HG03280 (cell line): ENCODE results near the gene PCDH9.
"Not testable (repeated sequence)": the region's sequence is repeated elsewhere in the genome, so short reads cannot be mapped to it uniquely, and the experiment has no call there.

Experiments used
- ATAC-seq: cut with Tn5 transposase; IDR thresholded peaks from one replicate; pipeline ENCODE4 v1.9.1; 2021; ENCODE audit warnings: mild to moderate bottlenecking, moderate library complexity; ENCODE audit not compliant: unreplicated experiment

The PCDH9 gene

DNA sequence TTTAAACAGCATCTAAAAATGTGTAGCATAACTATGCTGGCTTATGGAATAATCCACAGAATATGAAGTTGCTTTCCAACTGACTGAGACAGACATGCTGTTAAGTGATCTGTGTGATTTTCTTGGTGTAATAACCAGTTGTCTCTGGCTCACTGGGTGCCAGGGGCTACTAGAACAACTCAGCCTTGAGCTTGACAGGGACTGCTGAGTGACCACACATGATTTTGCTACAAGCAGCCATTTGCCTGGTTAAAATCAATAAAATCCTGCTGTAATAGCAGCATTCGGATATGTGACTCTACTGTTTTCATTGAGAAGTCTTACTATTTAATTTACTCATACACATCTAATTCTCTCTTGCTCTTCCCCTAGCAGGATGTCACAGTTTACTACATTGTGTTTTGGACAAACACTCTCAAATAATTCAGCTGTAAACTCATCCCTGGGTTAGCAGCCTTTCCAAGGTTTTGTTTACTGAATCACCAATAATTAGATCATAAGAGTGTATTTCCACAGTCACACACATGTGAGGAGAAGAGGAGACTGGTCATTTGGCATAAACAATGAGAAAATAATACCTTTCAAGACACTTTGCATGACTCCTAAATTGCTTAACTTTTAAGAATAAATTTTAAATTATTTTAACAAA is 426.2 kb downstream of the PCDH9 start:
- no peak for ATAC-seq

DNA sequence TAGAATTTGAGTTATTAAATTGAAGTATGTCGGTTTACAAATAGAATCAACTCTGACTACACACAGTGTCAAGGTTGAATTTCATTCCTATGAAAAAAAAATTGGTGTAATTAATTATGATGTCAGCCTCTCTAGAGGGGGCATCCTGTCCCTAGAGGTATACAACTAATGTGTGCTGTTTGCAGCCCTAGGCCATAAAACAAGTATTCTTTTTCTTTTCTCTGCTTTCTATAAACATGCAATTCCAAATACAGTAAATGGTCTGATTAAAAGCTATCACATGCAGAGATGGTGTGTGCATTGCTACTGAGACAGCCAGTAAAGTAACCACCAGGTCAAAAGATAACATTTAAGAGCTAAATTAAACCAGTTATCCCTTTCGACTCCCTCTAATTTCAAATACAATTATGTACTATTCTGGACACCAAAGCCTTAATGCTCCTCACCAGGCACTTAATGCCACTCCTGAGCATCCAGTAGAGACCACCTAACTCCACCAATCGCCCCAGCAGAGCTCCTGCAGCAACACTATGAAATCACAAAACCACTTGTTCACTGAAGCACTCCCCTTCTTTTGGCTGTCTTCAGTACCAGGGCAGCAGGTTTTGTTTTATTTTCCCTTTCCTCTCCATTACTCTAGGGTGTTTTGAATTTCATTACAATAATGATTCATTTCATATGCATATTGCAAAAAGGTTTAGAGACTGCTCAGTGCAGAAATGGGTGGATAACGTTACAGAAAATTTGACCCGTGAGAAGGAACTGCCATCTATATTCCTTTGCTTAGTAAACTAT is 426.9 kb downstream of the PCDH9 start:
- ATAC-seq, result no peak

DNA sequence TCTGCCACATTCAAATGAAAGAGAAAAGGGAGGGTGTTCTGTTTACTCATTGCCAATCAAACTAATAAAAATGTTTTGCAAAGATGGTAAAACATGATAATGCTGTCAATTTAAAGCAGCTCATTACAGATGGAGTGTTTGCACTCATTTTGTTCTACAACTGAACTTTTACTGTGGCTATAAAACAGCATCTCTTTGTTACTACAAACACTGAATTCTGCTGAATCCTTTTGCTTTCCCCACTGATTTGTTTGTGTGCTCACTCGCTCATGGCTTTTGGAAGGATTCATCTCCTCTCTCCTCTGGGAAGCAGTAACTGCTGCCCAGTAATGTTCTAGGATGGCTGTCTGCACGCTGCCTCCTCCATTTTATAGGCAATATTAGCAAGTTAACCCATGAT is 434.5 kb downstream of the PCDH9 start:
- no peak for ATAC-seq

DNA sequence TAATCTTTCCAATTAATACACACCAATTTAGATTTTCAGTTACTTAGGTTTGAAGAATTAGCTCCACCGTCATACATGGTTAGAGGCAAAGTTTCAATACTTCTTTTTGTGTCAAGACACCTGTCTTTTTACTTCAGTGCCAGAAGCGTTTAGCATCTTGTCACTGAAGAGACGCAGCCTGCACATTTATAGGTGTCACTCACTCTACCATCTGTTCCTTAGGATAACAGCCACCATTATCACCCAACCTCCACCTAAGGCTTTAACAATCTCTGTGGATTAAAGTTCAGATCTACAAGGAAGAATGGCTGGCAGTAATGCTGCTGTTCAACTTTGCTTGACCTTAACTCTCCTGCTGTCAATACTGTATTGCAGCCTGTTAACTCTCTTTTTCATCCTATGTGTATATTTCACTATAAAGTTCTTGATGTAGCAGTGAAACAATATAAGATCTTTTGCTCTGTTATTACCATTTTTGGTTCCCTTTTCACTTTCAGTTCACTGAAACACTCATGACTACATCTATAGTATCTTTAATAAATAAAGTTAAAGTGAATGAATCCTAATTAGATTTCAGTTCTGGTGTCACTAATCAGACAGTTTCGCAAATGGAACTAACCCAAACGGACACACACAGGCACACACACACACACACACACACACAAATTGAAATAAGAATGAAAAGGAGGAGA is 435.6 kb downstream of the PCDH9 start:
- ATAC-seq, result no peak

DNA sequence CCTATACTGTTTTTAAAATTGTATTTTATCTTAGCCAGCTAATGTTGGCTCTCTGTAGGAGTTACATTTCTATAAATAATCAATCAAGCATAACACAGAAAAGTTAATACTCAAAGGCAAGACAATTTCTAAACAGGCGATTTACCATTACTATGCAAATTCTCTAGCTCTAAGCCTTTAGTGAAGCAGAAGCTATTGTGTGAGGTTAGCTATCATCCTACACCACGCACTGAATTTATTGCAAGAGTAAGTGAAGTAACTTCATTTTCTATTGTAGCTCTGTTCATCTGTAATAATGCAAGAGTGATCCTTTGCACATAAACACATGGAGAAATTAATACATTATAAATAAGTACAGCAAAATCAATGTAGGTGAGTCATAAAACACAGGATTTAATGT is 439.3 kb downstream of the PCDH9 start:
- ATAC-seq, result no peak

DNA sequence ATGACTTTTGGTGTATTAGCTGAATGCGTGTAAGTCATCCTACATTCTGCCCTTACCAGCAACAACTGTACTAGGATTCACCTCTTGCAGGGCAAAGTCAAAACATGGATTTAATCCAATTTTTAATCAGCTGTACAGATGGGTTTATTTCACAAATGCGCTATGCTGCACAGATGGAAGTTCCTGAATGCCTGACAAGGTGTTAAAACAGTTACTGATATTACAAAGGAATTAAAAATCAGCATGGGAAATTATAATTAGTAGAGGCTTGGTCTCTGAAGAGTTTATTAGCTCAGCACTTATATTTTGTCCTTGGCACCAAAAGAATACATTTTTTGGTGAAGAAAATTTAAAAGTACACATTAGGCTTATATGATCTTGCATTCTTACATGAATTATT is 448.9 kb downstream of the PCDH9 start:
- ATAC-seq, result no peak

DNA sequence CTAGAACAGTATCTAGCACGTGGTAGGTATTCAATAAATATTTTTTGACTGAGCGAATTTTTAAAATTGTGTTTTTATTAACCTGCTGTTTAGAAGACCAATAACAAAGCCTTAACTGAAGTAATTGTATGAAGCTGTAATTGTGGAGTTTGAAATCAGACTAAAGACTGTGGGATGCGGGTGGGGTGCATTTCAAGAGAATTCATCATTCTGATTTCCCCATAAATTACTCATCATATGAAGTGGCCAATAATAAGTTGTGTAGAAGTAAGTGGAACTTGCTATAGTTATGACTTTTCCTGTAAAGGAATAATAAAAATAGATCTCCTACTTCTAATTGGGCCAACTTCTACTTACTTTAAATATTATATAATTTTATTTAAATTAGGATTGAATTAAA is 449.3 kb downstream of the PCDH9 start:
- ATAC-seq, result no peak

DNA sequence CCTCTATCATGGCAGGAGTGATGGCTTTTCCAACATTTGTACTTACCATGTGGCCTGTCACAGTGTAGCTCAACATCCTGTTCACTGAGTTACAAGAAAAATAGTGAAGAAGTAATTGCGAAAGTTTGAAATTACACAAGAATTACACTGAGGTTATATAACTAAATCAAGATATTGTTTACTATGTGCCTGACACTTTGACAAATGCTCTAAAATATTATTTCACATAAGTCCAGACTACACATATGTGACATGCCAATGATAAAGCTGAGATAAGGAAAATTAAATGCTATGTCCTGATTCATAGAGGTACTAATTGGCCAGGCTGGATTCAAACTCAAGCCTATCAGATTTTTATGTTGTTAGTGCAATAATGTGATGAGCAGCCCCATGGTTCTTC is 451.7 kb downstream of the PCDH9 start:
- no peak for ATAC-seq

DNA sequence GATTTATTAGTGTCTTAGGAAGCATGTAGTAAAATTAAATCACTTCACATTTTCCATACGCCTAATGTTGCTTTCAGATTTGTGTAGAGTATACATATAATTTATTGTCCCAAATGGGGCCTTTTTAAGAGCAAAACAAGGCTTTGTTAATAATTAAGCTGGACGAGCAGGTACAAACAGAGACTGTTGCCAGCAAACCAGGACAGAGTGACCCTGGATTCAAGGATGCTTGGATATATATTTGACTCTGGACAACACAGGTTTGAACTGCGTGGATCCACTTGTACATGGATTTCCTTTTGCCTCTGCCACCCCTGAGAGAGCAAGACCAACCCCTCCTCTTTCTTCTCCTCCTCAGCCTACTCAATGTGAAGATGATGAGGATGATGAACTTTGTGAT is 454.9 kb downstream of the PCDH9 start:
- ATAC-seq, result no peak

DNA sequence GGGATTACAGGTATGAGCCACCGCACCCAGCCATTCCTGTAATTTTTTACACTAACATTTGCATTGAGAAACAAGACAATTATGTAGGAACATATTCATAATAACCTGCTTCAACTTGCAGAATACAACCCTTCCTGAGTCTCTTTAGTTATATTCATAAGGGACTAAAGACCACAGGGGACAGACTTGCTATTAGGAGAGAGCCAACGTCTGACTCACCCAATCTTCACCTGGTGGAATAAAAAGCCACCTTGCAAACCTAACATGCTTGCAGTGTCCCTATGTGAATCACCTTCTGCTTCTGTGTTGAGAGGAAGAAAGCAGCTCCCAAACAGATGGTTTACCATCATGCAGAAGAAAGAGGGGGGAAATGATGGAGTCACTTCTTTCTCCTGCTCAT is 456.1 kb downstream of the PCDH9 start:
- no peak for ATAC-seq

DNA sequence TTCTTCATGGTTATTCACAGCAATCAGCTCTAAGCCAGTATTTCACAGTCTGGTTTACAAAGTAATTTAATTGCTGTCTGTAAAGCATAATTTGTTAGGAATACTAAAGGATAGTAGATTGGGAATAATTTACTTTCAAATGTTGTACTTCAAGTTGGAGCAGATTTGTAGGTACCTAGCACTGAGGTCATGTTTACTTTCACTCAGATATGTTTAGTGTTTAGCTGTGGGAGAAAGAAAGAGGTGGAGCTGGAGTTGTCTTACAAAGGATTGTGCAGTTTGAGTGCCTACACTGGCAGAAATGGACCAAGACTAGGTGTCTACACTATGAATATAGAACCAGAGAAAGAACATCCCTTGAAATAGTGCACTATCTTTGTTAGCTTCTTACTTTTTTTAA is 464.6 kb downstream of the PCDH9 start:
- ATAC-seq, result no peak

DNA sequence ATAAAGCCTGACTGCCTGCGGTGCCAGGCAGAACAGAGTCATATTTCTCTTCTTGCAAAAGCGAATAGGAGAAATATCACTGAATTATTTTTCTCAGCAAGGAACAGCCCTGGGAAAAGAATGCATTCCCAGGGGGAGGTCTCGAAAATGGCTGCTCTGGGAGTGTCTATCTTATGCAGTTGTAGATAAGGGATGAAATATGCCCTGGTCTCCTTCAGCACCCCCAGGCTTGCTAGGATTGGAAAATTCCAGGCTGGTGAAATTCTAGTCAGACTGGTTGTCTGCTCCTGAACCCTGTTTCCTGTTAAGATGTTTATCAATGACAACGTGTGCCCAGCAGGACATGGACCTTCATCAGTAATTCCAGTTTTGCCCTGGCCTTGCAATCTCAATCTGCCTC is 469.5 kb downstream of the PCDH9 start:
- ATAC-seq, result not testable (repeated sequence)

DNA sequence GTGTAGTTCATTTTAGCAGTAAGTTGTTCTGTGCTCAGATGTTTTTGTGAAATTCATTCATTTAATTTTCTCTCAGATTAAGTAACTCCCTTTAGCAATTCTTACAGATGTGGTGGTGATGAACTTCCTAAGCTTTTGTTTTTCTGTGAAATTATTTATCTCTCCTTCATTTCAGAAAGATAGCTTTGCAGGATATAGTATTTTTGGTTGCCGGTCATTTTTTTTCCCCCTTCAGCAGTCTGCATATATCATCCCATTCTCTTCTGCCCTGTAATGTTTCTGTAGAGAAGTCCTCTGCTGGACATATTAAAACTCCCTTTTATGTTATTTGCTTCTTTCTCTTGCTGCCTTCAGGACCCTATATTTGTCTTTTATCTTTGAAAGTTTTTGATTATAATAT is 470.2 kb downstream of the PCDH9 start:
- ATAC-seq, result no peak

DNA sequence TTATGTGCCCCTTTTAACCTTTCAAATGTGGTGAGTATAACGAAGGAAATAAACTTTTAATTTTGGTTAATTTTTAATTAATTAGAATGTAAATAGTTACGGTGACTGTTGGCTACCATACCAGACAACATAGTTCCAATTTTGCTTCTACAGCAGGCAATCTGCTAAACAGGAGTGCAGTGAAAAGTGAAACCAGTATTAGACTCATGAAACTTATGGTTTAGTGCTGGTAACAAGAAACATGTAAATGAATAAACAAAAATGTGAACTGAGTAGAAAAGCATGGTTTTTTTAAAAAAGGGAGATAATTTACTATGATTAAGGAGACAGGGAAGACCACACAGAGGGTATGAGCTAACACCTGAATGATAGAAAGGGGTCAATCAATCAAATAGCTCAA is 478.4 kb downstream of the PCDH9 start:
- no peak for ATAC-seq

DNA sequence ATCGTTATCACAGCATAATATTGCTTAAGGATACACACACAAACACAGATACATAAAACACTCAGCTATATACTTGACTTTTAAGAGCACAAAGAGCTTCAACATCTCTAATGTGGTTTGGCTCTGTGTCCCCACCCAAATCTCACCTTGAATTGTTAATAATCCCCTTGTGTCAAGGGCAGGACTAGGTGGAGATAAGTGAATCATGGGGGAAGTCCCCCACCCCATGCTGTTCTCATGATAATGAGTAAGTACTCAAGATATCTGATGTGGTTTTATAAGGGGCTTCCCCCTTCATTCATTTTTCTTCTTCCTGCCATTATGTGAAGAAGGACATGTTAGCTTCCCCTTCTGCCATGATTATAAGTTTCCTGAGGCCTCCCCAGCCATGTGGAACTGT is 481.4 kb downstream of the PCDH9 start:
- ATAC-seq, result no peak

DNA sequence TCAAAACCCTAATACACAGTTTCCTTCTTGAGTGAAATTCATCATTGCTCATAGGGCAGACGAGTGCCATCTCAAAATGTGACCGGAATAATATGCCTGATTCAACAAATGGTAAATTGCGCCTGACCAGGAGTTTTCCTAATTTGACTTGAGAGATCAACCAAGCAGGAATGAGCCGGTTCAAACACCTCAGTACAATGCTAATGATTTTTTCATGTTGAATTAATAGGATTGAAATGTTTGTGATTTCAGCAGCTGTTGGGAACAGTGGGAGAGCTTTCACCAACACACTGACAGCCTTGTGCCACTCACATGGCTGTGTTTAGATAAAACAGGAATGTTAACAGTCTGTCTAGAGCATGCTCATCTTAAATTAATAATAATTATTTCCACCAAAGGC is 484.8 kb downstream of the PCDH9 start:
- no peak for ATAC-seq

DNA sequence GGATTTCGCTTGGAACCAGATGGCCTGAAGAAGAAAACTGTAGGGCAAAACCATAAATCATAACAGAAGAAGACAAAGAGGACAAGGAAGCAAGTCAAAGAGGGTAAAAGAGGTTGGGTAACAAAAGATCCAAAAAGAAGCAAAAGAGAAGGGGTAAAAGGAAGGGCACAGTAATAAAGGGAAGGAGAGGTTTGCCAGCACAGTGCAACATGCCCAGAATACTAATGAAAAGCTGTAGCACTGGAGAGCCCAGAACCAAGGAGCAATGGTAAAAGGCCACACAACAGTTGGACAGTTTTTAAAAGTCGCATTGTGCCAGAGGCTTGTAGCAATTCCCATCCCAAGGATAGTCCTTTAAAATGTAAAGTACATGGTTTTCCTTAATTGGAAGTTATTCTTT is 506.6 kb downstream of the PCDH9 start:
- ATAC-seq, result no peak

DNA sequence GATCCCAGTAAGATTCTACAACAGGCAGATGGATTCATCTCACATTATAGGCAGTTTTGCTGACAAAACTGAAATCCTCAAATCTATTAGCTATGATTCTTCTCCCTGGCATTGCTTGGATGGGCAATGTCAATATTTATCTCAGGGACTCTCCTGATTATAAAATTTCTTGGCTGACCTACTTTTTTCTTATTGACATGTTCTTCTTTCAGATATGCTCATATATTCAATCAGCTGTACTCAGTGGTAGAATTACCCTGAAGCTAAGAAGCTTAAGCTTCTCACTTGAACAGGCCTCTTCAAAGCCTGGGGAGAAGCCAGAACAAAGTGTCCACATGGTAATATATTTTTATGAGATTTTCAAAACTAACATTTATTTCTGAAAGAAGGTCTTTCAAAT is 513.6 kb downstream of the PCDH9 start:
- no peak for ATAC-seq

DNA sequence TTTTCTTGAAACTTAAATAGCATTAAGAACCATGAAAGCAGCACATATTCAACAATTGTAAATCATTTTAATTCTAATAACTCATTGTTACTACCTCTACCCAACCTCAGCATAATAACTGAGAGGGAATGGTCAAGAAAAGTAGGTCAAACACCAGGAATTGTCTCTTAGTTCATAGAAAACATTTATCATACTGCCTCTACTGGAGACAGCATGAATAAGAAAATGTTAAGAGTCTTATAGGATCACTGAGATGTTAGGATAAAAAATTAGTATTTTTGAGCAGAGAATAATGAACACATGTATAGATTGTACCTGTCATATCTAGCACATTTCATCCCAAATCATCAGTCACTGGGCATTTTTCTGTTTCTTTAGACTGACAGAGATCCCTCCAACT is 515.3 kb downstream of the PCDH9 start:
- no peak for ATAC-seq

DNA sequence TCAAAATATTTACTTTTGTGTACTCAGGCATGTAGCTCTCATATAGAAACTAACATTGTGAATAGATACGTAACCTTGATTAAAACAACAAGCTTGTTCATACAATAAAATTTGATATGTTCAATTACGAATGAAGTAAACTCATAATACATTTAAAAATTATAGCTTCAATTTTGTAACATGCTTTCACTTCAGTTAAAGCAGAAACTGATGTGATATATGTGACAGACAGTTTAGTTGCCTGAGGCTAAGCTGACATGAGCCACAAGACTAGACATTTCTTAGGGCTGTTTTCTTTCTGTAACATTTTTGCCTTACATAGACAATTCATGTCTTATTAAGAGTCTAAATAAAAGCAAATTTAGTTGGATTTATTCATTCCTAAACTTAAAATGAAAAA is 526.0 kb downstream of the PCDH9 start:
- no peak for ATAC-seq

DNA sequence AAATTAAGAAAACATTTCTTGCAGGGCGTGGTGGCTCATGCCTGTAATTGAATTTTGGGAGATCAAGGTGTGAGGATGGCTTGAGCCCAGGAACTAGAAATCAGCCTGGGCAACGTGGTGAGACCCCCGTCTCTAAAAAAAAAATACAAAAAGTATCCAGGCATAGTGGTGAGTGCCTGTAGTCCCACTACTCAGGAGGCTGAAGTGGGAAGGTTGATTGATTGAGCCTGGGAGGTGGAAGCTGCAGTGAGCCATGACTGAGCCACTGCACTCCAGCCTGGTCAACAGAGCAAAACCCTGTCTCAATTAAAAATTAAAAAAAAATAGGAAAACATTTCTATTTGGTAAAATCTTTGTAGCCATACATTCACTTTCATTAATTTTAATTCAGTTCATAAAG is 526.5 kb downstream of the PCDH9 start:
- ATAC-seq, result no peak

DNA sequence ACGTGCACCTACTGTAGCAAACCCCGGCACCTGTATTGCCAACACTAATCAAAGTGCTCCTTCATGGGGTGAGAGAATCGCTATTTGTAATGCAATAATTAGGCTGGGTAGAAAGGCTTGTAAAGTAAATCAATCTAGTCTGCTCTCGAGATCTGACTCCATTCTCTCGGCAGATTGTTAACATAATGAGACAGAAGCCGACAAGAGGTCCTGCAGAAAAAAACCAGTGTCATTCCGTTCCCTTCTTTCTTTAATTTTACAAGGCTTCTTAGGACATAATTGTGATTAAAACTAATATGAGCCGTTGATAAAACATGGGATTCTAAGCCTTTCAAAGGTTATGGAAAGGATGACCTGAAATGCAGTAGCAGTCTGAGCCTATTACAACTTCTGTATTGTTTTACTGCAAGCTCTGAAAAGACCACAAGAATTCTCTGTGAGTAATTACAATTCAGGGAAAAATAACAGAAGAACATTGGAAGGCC is 530.0 kb downstream of the PCDH9 start:
- ATAC-seq, result no peak
